GDM1 (cell line): ENCODE data around the gene TVP23C.

Experiments
- DNase-seq: peaks from one replicate; lab custom pipeline; 2025; lab: John Stamatoyannopoulos, UW

The TVP23C gene

DNA sequence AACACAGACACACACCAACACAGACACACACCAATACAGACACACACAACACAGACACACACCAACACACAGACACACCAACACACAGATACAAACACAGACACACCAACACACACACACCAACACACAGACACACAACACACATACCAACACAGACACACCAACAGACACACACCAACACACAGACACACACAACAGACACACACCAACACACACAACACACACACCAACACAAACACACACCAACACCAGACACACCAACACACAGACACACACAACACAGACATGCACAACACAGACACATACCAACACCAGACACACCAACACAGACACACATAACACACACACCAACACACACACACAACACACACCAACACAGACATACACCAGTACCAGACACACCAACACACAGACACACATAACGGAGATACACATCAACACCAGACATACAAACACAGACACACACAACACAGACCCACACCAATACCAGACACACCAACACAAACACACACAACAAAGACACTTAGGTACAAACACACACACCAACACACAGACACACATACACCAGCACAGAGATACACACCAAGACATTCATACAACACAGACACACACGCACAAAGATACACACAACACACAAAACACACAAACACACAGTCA, 98.1 kb downstream of the TVP23C start:
- DNase-seq = no peak

DNA sequence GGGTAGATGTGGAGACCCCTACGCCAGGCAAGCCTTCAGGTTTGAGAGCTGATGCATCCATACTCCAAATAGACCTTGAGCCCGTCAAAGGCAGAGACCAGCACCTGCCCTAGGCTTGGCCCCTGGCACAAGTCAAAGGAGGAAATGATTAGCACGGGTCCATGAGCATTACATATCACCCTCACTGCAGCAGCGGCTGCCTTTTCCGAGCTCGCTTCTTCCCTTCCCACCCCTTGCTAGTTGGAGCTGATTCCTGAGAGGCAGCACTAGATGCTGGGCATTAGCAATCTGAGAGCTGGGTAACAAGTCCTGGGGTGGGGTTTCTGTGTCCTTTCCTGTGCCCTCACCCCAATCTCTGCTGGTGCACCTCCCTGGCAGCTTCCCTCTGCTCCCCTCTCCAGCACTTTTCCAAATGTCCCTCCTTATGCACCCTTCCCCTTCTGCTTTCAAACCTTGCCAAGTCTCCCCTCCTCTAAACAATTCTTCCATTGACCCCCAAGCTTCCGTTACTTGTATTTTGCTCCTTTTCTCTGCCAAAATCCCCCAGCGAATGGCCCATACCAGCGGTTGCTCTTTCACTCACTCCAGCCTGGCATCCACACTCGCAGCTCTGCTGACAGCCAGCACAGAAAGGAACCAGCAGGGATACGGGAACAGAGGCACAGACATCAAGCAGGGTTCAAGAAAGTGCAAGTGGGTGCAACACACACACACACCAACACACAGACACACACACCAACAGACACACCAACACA, 98.9 kb downstream of the TVP23C start:
- no peak for DNase-seq

DNA sequence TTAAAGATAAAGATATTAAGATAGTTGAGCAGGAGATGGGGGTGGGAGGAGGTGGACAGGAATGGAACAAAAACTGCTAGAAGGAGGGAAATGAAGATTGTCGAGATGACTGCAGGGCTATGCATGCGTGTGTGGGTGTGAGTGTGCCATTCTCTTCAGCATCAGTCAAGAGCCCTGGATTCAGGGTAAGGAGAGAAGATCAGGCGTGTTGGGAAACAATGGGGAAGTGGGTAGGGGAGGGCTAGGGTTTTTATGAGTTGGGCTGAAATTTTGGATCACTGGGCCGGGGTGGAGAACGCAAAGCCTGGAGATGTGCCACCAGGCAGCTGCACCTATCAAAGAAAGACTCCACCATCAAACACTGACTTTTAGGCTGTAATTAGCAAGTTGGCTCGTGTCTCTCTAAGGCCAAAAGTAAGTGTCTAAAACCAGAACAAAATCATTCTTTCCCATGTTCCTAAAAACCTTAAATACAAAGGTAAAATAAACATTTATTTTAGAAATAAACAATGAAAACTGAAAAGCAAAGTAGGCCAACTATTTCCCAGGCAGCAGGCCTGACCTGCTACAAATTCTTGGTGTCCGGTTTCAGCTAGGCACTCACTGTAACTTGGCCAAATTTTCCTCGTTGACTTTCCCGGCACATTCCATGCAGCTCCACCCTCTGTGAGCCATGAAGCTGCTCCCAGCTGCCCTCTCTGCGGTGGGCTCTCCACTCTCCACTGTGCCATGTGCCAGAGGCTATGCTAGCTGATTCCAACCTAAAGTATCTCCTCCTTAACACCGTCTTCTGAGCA, 100.1 kb downstream of the TVP23C start:
- DNase-seq = no peak

DNA sequence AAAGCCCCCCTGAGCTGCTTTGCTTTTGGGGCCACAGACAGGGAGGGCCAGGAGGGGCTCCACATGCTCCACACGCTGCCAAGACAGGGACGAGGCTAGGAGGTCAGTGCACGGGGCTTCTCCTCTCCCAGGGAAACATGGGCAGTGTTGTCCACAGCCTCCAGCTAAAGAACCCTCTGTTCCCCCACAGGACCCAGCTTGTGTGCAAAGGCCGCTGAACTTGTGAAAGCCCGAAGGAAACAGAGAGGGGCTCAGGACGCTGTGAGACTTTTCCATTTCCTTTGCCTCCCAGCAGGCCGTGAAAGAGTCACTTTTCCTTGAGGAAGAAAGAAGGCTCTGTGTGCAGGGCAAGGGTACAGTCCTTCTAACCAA, 105.6 kb downstream of the TVP23C start:
- DNase-seq = no peak

DNA sequence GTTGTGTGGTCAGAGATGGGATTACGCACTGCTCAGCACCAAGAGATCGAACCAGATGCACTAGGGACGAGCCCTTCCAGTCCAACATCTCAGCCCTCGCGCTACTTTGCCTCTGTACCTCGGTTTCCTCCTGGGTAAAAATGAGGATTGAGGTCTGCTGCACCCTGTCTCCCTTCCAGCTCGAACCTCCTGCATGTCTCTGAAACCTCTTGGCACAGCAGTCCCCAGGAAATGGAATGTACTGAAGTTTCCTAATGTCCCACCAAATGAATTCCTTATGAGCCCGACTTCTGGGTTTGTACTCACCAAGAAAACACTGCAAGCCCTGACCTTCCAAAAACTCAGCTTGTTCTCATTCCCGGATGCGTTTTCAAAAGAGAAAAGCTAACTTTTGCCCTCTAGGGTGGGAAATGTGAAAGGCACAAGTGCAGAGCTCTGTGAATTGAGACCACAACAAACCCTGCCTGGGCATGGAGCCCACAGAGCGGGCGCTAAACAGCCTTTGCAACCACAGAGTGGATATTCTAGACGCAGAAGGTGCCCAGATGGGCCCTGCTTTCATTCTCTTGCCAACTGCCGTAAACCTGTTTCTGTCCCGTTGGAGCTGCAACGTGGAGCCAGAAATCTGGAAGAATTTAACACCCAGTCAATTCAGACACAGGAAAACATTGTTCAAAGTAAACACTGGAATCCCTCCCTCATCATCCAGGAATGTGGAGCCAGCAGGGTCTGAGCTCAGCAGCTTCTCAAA, 106.1 kb downstream of the TVP23C start:
- DNase-seq = no peak

DNA sequence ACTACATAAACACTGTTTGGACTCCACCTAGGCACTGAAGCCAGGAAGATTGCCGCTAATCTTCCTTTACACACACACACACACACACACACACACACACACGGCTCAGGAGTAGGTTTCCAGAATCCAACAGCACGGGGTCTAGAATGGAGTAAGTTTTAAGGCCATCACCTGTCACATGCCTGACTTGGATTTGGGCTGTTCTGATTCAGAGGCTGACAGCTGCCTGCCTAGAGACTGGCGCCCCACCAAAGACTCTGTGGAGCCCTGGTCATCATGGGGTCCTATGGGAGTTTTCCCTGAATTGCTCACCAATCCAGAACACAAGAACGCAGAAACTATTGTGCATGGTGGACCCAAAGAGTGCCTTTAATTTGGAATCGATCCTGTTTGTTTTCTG, 106.8 kb downstream of the TVP23C start:
- no peak for DNase-seq

DNA sequence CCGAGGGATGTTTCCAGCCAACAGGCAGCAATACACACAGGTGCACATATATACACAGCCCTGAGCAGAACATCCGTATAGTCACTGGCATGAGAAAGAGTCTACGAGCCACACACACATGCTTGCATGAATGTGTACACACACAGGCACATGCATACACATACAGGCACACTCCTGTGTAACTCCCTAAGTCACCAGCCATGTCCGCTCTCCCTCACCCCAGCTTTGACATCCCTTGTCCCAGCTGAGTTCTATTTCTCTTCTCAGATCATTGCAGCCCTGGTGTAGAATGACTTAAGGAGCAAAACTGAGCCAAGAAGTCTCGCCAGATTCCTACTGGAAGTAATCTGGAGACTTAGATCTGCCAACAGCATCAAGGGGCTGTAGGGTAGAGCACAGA, 108.9 kb downstream of the TVP23C start:
- DNase-seq = no peak

DNA sequence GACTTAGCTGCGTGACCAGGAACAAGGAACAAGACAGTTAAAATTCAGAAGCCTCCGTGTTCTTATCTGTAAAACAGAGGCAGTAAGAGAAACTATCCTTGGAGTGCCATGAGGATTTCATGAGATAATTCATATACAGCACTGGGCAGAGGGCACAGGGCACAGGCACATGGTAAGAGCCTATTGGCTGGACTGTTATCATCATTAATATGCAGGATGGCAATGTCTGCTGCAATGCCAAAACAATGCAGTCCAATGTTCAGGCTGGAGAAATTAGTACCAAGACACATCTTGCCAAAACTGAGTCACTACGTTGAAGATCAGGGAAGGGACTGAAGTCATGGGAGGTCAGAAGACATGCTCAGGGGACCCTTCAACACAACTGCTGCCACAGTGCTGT, 109.5 kb downstream of the TVP23C start:
- no peak for DNase-seq

DNA sequence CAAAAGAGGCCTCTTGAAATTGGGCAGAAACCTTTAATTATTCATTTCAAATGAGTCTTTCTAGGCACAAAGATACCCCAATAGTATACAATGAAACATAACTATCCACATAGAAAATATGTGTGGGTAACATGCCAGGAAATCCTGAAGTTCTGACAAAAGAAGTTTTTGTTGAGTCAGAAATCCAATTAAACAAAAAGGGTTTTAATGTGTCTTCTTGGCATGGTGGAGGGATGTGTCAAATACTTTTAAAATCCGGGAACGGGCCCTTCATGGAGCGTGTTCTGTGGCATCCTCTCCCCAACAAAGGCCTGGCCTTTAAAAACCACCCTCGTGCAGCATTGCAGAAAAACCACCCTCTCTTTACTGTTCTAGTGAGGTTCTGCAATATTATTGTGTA, 110.0 kb downstream of the TVP23C start:
- DNase-seq = no peak

DNA sequence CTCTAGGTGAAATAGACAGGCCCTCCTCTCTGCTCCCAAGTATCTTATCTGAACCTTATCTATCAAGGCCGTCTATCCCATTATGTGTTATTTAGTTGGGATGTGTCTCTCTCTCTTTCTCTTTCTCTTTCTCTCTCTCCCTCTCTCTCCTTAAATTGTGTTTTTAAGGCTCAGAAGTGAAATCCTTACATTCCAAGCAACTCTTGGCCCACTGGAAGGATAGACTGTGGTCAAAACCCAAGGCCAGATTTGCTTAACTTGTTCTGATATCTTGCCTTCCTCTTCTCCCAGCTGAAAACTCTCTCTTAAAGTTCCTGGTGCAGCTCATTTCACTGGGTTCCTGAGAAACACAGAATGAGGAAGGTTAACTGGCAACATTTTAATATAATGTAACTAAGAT, 110.5 kb downstream of the TVP23C start:
- DNase-seq = no peak
